GM12891 (cell line): ENCODE results near the gene CREBRF.
"Not testable (repeated sequence)": the region's sequence is repeated elsewhere in the genome, so short reads cannot be mapped to it uniquely, and the experiment has no call there.

ENCODE experiments used
- DNase-seq: peaks from one replicate; pipeline ENCODE4 v3.0.0; 2011; ENCODE audit warnings: low spot score; ENCODE audit not compliant: insufficient read length
- FAIRE-seq: peaks from 2 replicates; lab custom pipeline; 2011; peaks lifted over from hg19 to GRCh38; lab: Jason Lieb, UNC
- PAX5 ChIP-seq: IDR thresholded peaks from 2 replicates; pipeline ENCODE4 v1.6.1; 2011; ENCODE audit warnings: low read length, moderate library complexity, mild to moderate bottlenecking; ENCODE audit not compliant: insufficient read depth, severe bottlenecking
- POLR2A ChIP-seq: IDR thresholded peaks from 2 replicates; pipeline ENCODE4 v1.6.1; 2011; ENCODE audit warnings: low read depth, low read length, control low read depth
- POLR2AphosphoS5 ChIP-seq: IDR thresholded peaks from 2 replicates; pipeline ENCODE4 v1.6.1; 2011; ENCODE audit warnings: low read depth, low read length, control low read depth
- POU2F2 ChIP-seq: IDR thresholded peaks from 2 replicates; pipeline ENCODE4 v1.6.1; 2011; ENCODE audit warnings: low read depth, mild to moderate bottlenecking, control low read depth, low read length, moderate library complexity
- SPI1 ChIP-seq: IDR thresholded peaks from 2 replicates; pipeline ENCODE4 v1.6.1; 2011; ENCODE audit warnings: low read depth, low read length, control low read depth
- TAF1 ChIP-seq: IDR thresholded peaks from 2 replicates; pipeline ENCODE4 v1.6.1; 2011; ENCODE audit warnings: low read depth, low read length, control low read depth

The CREBRF gene

GRCh38 chr5:173148354-173148753 is 92.2 kb downstream of the CREBRF start:
- DNase-seq, result no peak
- TF ChIP-seq PAX5, result no peak
- FAIRE-seq, result no peak

GRCh38 chr5:173152547-173152946 is 96.4 kb downstream of the CREBRF start:
- no peak for TF ChIP-seq POU2F2
- TF ChIP-seq POLR2AphosphoS5, result no peak
- TF ChIP-seq SPI1, result no peak
- no peak for TF ChIP-seq PAX5
- no peak for TF ChIP-seq TAF1
- no peak for TF ChIP-seq POLR2A
- DNase-seq, result no peak
- no peak for FAIRE-seq

- FAIRE-seq, result no peak
- TF ChIP-seq POLR2A, result no peak
- no peak for TF ChIP-seq POU2F2
- TF ChIP-seq POLR2AphosphoS5, result no peak
- TF ChIP-seq PAX5, result no peak
- TF ChIP-seq SPI1, result no peak
- no peak for TF ChIP-seq TAF1
- DNase-seq, result no peak
Observed at GRCh38 chr5:173153842-173154241, 97.7 kb downstream of the CREBRF start.

GRCh38 chr5:173154619-173155018 is 98.5 kb downstream of the CREBRF start:
- not testable (repeated sequence) for FAIRE-seq, DNase-seq

- TF ChIP-seq POU2F2 (no peak), TAF1 (no peak), POLR2A (no peak), POLR2AphosphoS5 (no peak), SPI1 (no peak), PAX5 (no peak)
- FAIRE-seq (no peak), DNase-seq (no peak)
Observed at GRCh38 chr5:173155912-173156311, 99.8 kb downstream of the CREBRF start.

GRCh38 chr5:173158366-173158765 is 102.2 kb downstream of the CREBRF start:
- TF ChIP-seq POLR2AphosphoS5, result no peak
- no peak for TF ChIP-seq PAX5
- TF ChIP-seq POU2F2, result no peak
- no peak for TF ChIP-seq TAF1
- no peak for TF ChIP-seq POLR2A
- no peak for TF ChIP-seq SPI1
- FAIRE-seq, result no peak
- no peak for DNase-seq

- FAIRE-seq, result no peak
- TF ChIP-seq PAX5, result no peak
- no peak for TF ChIP-seq POU2F2
- TF ChIP-seq POLR2AphosphoS5, result no peak
- no peak for TF ChIP-seq SPI1
- TF ChIP-seq POLR2A, result no peak
- TF ChIP-seq TAF1, result no peak
Observed at GRCh38 chr5:173159256-173159655, 103.1 kb downstream of the CREBRF start.

GRCh38 chr5:173161148-173161547 is 105.0 kb downstream of the CREBRF start:
- FAIRE-seq (no peak), DNase-seq (no peak)
- TF ChIP-seq POU2F2 (no peak), PAX5 (no peak), TAF1 (no peak), SPI1 (no peak), POLR2A (no peak), POLR2AphosphoS5 (no peak)

More at GRCh38 chr5:173159256-173159655, 103.1 kb downstream of the CREBRF start:
- no peak for DNase-seq

GRCh38 chr5:173163219-173163618 is 107.1 kb downstream of the CREBRF start:
- DNase-seq (no peak), FAIRE-seq (no peak)
- no peak for TF ChIP-seq POLR2AphosphoS5
- TF ChIP-seq PAX5, result no peak
- TF ChIP-seq POU2F2, result no peak
- no peak for TF ChIP-seq POLR2A
- no peak for TF ChIP-seq TAF1
- TF ChIP-seq SPI1, result no peak

- TF ChIP-seq POU2F2 (no peak), SPI1 (no peak), POLR2AphosphoS5 (no peak), TAF1 (no peak), PAX5 (no peak), POLR2A (no peak)
- DNase-seq, result no peak
- no peak for FAIRE-seq
Observed at GRCh38 chr5:173165177-173166016, 109.2 kb downstream of the CREBRF start.
